ENCODE data around the gene GBF1. TPM values are rescaled to one million over a fixed set of nuclear protein-coding genes. Genes with fewer than 3 reads are reported as not detected.

GBF1 gene
- total RNA-seq, 6 experiments from 2014 or later: 22.6 to 27.2 (median 23.7) TPM

DNA sequence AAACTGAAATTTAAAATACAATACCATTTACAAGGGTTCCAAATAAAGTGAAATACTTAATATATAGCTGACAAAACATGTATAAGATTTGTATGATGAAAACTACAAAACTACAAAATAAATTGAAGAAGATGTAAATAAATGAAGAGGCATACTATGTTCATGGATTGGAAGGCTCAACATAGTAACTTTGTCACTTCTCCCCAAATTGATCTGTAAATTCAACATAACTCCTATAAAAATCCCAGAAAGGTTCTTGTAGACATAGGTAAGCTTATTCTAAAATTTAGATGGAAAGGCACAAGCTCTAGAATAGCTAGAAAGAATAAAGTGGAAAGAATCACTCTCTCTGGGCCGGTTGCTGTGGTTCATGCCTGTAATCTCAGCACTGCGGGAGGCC lies 126.0 kb downstream of the GBF1 start:
- Histone ChIP-seq H3K4me1 (no peaks in the 10 kb centered on the region), H3K27ac (no peak overlapping the region), H3K9me3 (no peaks in the 10 kb centered on the region), H3K36me3 (peaks cover 0 to 90% (median 64%) of the 10 kb centered on the region in 4 donors), H3K4me3 (no peak overlapping the region), H3K27me3 (no peaks in the 10 kb centered on the region)
- intact Hi-C loops (cut with DNase I): no loop called here
- no peak for TF ChIP-seq POLR2A (IDR thresholded peaks at IDR 0.05)
- TF ChIP-seq, protein P1, sequence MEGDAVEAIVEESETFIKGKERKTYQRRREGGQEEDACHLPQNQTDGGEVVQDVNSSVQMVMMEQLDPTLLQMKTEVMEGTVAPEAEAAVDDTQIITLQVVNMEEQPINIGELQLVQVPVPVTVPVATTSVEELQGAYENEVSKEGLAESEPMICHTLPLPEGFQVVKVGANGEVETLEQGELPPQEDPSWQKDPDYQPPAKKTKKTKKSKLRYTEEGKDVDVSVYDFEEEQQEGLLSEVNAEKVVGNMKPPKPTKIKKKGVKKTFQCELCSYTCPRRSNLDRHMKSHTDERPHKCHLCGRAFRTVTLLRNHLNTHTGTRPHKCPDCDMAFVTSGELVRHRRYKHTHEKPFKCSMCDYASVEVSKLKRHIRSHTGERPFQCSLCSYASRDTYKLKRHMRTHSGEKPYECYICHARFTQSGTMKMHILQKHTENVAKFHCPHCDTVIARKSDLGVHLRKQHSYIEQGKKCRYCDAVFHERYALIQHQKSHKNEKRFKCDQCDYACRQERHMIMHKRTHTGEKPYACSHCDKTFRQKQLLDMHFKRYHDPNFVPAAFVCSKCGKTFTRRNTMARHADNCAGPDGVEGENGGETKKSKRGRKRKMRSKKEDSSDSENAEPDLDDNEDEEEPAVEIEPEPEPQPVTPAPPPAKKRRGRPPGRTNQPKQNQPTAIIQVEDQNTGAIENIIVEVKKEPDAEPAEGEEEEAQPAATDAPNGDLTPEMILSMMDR (IDR thresholded peaks at IDR 0.05): no peak
- WGBS (ENCODE audit: insufficient coverage, low coverage, low lambda C conversion rate, missing lambda C conversion rate): no CpG with 5 or more reads among the region's 2 CpGs
- no peak for ATAC-seq
- DNase-seq: no peak

DNA sequence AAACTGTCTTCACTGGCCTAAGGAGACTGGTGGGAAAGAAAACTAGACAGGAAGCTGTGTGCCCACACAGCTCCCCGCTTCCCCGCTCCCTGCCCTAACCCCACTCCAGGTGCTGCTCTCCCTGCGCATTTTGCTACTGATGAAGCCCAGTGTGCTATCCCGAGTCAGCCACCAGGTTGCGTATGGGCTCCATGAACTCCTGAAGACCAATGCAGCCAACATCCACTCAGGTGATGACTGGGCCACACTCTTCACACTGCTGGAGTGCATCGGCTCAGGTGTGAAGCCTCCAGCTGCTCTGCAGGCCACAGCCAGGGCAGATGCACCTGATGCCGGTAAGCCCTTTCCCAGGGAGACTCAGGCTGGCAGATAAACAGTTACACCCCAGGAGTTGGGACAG lies 129.9 kb downstream of the GBF1 start:
- Histone ChIP-seq H3K27me3 (no peaks in the 10 kb centered on the region), H3K4me3 (no peak overlapping the region), H3K9me3 (no peaks in the 10 kb centered on the region), H3K4me1 (no peaks in the 10 kb centered on the region), H3K36me3 (peaks cover 0 to 90% (median 54%) of the 10 kb centered on the region in 4 donors), H3K27ac (no peak overlapping the region)
- ATAC-seq: no peak
- intact Hi-C loops (cut with DNase I): no loop called here
- 95% methylated on average over 4 of the region's 7 CpGs for WGBS (ENCODE audit: insufficient coverage, low coverage, low lambda C conversion rate, missing lambda C conversion rate)
- TF ChIP-seq POLR2A (IDR thresholded peaks at IDR 0.05): no peak
- TF ChIP-seq, protein P1 (IDR thresholded peaks at IDR 0.05): no peak
- DNase-seq: no peak

DNA sequence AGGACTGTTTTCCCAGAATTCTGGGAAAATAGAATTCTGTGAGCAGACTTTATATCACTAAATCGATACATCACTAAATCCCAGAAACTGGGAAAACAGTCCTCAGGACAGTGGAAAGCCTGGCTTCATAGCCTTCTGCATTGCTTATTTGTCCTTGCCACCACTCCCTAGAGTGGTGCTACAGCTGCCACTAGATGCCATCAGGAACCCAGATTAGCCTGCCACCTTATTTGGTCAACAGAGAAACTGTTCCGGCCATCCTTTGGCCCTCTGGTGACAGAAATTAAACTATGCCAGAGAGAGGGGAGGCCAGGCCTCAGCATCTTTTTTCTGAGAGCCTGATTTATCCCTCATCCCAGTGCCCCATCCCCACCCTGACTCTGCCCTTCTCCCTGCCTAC lies 130.5 kb downstream of the GBF1 start:
- Histone ChIP-seq H3K4me1 (no peaks in the 10 kb centered on the region), H3K27ac (no peak overlapping the region), H3K4me3 (no peak overlapping the region), H3K9me3 (no peaks in the 10 kb centered on the region), H3K36me3 (peaks cover 0 to 90% (median 53%) of the 10 kb centered on the region in 4 donors), H3K27me3 (no peaks in the 10 kb centered on the region)
- intact Hi-C loops (cut with DNase I): no loop called here
- ATAC-seq (peak in 1 of 4 donors; percentile 10), DNase-seq (no peak)
- TF ChIP-seq, protein P1 (IDR thresholded peaks at IDR 0.05): no peak
- TF ChIP-seq POLR2A (IDR thresholded peaks at IDR 0.05): no peak
- WGBS (ENCODE audit: insufficient coverage, low coverage, low lambda C conversion rate, missing lambda C conversion rate): 64% methylated on average over 1 of the region's 2 CpGs

DNA sequence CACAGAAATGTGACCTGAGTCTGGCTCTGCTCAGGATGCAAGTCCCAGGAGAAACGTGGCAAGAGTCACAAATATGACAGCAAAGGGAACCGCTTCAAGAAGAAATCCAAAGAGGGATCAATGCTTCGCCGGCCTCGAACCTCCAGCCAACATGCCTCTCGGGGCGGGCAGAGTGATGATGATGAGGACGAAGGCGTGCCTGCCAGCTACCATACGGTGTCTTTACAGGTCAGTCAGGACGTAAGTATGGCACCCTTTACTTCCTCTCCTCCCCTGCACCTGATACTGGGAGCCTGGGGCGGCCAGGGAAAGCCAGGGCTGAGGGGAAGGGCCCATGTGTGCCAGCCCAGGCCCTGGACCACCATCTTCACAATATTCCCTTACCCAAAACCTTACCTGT lies 131.6 kb downstream of the GBF1 start:
- Histone ChIP-seq H3K4me3 (no peak overlapping the region), H3K36me3 (peaks cover 0 to 89% (median 53%) of the 10 kb centered on the region in 4 donors), H3K27me3 (no peaks in the 10 kb centered on the region), H3K4me1 (no peaks in the 10 kb centered on the region), H3K27ac (no peak overlapping the region), H3K9me3 (no peaks in the 10 kb centered on the region)
- WGBS (ENCODE audit: insufficient coverage, low coverage, low lambda C conversion rate, missing lambda C conversion rate): 80% methylated on average over 1 of the region's 12 CpGs
- DNase-seq (no peak), ATAC-seq (peak in 1 of 4 donors; percentile 16)
- TF ChIP-seq, protein P1 (IDR thresholded peaks at IDR 0.05): no peak
- TF ChIP-seq POLR2A (IDR thresholded peaks at IDR 0.05): no peak
- intact Hi-C loops (cut with DNase I): no loop called here

DNA sequence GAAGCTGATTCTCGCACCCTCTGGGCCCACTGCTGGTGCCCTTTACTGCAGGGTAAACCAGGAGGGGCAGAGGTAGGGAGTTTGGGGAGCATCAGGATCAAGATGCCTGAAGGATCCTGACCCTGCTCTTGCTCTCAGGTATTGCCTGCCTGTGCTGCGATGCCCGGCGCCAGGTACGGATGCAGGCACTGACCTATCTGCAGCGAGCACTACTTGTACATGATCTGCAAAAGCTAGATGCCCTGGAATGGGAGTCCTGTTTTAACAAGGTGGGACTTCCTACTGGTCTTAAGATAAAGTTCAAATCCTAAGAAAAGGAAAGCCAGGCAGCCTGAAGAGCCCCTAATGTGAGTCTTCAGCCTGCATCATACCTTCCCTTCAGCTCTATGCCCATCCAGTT lies 134.1 kb downstream of the GBF1 start:
- intact Hi-C loops (cut with DNase I): no loop called here
- TF ChIP-seq, protein P1 (IDR thresholded peaks at IDR 0.05): no peak
- Histone ChIP-seq H3K9me3 (no peaks in the 10 kb centered on the region), H3K36me3 (peaks cover 0 to 72% (median 45%) of the 10 kb centered on the region in 4 donors), H3K4me1 (no peaks in the 10 kb centered on the region), H3K27ac (no peak overlapping the region), H3K27me3 (no peaks in the 10 kb centered on the region), H3K4me3 (no peak overlapping the region)
- DNase-seq (no peak), ATAC-seq (no peak)
- 100% methylated on average over 1 of the region's 6 CpGs for WGBS (ENCODE audit: insufficient coverage, low coverage, low lambda C conversion rate, missing lambda C conversion rate)

Data from right lobe of liver (tissue), 6 donors.